GM06990 (cell line): ENCODE data around the gene PCDHA4.
"Not testable (repeated sequence)": the region's sequence is repeated elsewhere in the genome, so short reads cannot be mapped to it uniquely, and the experiment has no call there.

ENCODE experiments used
- DNase-seq: peaks from one replicate; pipeline ENCODE4 v3.0.0-alpha.2; 2011; ENCODE audit not compliant: insufficient read length; ENCODE audit errors: extremely low read depth
- H3K27me3 ChIP-seq: replicated peaks from 2 replicates; pipeline ENCODE4 v1.6.0; 2011; ENCODE audit warnings: low read length; ENCODE audit not compliant: control insufficient read depth, insufficient read depth
- H3K36me3 ChIP-seq: 2 replicates; pipeline ENCODE4 v1.5.1; 2011; ENCODE audit warnings: low read length; ENCODE audit not compliant: control insufficient read depth, insufficient read depth
- H3K4me3 ChIP-seq: replicated peaks from 2 replicates; pipeline ENCODE4 v1.5.1; 2011; ENCODE audit warnings: low read depth, mild to moderate bottlenecking, control low read depth, low read length
- CTCF ChIP-seq: IDR thresholded peaks from 2 replicates; pipeline ENCODE4 v1.5.1; 2011; ENCODE audit warnings: low read length, control low read depth, mild to moderate bottlenecking, inconsistent platforms; ENCODE audit not compliant: insufficient read depth, poor library complexity, severe bottlenecking

The PCDHA4 gene

GRCh38 chr5:140822281-140822629 lies 15.4 kb downstream of the PCDHA4 start:
- no peaks in the 10 kb centered on the region for H3K36me3 ChIP-seq
- no peak for TF ChIP-seq CTCF
- H3K4me3 ChIP-seq = no peak overlapping the region

GRCh38 chr5:140822969-140823368 lies 16.1 kb downstream of the PCDHA4 start:
- H3K4me3 ChIP-seq, DNase-seq, H3K27me3 ChIP-seq, H3K36me3 ChIP-seq: not testable (repeated sequence)

More at GRCh38 chr5:140822281-140822629, 15.4 kb downstream of the PCDHA4 start:
- no peak for DNase-seq
- no peaks in the 10 kb centered on the region for H3K27me3 ChIP-seq

GRCh38 chr5:140823475-140823874 lies 16.6 kb downstream of the PCDHA4 start:
- no peak for TF ChIP-seq CTCF

GRCh38 chr5:140827704-140828361 lies 21.0 kb downstream of the PCDHA4 start, which contains the start of gene PCDHA6:
Gene PCDHA6 (plus strand): TSS chr5:140827960. CDS start chr5:140828092, 132 bp downstream.
- H3K36me3 ChIP-seq = no peaks in the 10 kb centered on the region
- no peak within 1 kb of the TSS for H3K4me3 ChIP-seq
- DNase-seq = no peak
- no peak for TF ChIP-seq CTCF
- H3K27me3 ChIP-seq = no peaks in the 10 kb centered on the region

More at GRCh38 chr5:140823475-140823874, 16.6 kb downstream of the PCDHA4 start:
- H3K4me3 ChIP-seq = no peak overlapping the region
- H3K27me3 ChIP-seq = no peaks in the 10 kb centered on the region
- DNase-seq = no peak
- H3K36me3 ChIP-seq = no peaks in the 10 kb centered on the region

GRCh38 chr5:140828362-140828737 lies 21.5 kb downstream of the PCDHA4 start:
- Histone ChIP-seq H3K36me3 (no peaks in the 10 kb centered on the region), H3K4me3 (no peak overlapping the region), H3K27me3 (no peaks in the 10 kb centered on the region)
- TF ChIP-seq CTCF = no peak
- no peak for DNase-seq

GRCh38 chr5:140829511-140830501 lies 22.9 kb downstream of the PCDHA4 start:
- H3K27me3 ChIP-seq, DNase-seq, H3K36me3 ChIP-seq, H3K4me3 ChIP-seq: not testable (repeated sequence)
